C4-2B (cell line): ENCODE measurements around the gene CD83.

Experiments used
- CTCF ChIP-seq: fragments of 450-650 bp; conservative IDR thresholded peaks from 2 replicates; pipeline ENCODE4 v1.5.1; 2017; ENCODE audit warnings: mild to moderate bottlenecking
- ZFX ChIP-seq: fragments of 450-650 bp; IDR thresholded peaks from 2 replicates; pipeline ENCODE4 v1.6.1; 2017

GRCh38 chr6:14084388-14084787 is 33.2 kb upstream of the CD83 start:
- TF ChIP-seq CTCF (no peak), ZFX (no peak)
